Stimulated activated CD8-positive, alpha-beta memory T cell treated with anti-CD3 and anti-CD28 coated beads, Interleukin-12 subunit alpha, Interleukin-12 subunit beta, amount 100 ng/mL, for 4 hours (primary cell): ENCODE measurements around the gene TSR3.

Source experiments
- DNase-seq: peaks from one replicate; pipeline ENCODE4 v3.0.0-alpha.2; 2020; ENCODE audit warnings: low read depth

Gene TSR3

GRCh38 chr16:1323296-1324239 is 28.1 kb downstream of the TSR3 start:
- no peak for DNase-seq

GRCh38 chr16:1322407-1322806 is 29.3 kb downstream of the TSR3 start:
- no peak for DNase-seq

- DNase-seq = no peak
Observed at GRCh38 chr16:1320658-1321240, 30.9 kb downstream of the TSR3 start.

DNA sequence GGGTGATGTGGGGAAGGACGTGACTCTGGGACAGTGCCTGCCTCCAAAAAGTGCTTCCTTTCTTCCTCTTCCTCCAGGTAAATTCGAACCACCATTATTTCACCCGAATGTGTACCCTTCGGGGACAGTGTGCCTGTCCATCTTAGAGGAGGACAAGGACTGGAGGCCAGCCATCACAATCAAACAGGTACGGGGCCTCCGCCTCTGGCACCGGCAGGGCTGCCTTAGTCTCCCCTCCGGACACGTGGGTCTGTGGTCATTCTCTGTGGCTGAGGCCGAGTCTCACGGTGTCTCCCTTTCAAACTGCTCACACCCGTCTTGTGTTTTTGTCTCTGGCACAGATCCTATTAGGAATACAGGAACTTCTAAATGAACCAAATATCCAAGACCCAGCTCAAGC is 31.6 kb downstream of the TSR3 start:
- no peak for DNase-seq

DNA sequence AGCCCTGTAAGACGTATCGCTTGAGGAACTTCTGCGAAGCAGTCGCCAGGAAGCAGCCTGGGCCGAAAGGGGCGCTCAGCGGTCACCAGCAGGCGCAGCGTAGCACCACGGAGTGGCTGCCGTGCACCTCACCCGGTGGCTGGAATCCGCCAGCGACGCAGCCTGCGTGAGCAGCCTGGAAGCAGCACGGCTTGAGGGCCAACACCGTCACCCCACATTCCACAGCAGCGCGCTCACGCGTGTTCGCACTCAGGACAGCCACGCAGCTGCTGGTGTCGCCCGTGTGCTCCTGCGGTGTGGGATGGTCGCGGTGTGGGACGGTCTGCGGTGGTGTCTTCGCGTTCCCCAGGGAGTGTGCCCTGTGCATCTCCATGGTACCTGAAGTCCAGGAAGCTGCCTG is 32.6 kb downstream of the TSR3 start:
- no peak for DNase-seq

DNA sequence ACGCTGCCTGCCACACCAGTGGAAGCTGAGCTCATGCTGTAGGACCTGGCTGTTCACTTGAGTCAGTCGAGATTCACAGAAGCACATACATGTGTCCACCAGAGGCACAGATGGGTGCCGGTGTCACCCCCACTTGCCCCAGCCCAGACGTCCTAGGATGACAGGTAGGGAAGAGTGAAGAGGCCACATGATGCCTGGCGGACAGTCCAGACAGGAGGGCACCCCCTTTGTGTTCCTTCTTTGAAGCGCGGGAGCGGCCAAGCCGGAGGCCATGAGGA is 33.5 kb downstream of the TSR3 start:
- no peak for DNase-seq

DNA sequence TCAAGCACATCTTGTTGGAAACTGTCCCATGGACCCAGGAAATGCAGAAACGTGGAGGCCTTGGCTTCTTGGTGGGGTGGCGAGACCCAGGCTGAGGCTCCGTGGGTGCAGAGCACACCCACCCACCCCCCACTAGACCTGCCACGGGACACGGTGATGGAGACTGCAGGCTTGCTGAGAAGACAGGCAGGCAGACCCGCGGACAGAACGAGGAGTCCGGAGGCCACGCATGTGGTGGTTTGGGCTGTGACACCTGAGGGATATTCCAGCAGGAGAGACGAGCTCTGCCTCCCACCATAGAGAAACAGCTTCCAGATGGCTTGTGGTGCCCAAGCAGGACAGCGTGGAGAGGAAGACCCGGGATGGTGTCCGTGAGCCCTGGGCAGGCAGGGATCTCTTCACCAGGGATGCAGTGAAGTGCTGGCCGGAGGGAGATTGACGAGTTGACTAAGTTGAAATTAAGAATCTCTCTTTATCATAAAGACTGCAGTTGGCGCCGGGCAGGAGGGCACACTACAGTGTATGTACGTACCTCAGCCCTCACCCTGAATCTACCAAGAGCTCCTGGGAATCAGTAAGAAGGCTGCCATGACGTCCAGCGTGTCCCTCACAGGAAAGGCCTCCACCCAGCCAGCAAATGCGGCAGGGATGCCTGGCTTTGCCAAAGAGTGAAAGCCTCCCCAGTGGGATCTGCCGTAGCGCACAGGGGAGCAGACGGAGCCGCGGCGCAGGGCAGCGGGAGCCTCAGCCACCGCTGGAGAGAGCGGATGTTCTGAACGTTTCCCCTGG is 34.0 kb downstream of the TSR3 start:
- no peak for DNase-seq

DNA sequence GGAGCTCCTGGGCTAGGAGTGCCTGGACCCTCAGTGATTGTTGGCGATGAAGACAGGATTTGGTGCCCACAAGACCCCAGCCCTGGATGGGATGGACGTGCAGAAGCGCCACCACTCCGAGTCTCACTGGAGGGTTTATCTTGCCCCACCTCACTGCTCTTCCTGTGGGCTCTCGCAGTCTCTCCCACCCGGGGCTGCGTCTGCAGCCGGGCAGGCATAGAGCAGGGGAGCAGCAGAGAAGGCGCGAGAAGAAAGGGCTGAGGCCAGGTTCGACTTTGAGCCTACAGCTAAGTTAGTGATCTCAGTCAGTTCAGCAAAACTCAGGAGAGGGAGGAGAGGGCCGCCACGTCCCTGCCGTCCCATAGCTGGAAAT is 35.7 kb downstream of the TSR3 start:
- no peak for DNase-seq

GRCh38 chr16:1315081-1316032 is 36.3 kb downstream of the TSR3 start:
- DNase-seq = no peak

- DNase-seq = no peak
Observed at GRCh38 chr16:1314399-1315068, 37.1 kb downstream of the TSR3 start.

GRCh38 chr16:1313721-1314369 is 37.8 kb downstream of the TSR3 start:
- DNase-seq = no peak

GRCh38 chr16:1312903-1313302 is 38.8 kb downstream of the TSR3 start:
- no peak for DNase-seq

- DNase-seq = no peak
Observed at GRCh38 chr16:1312467-1312816, 39.2 kb downstream of the TSR3 start.

GRCh38 chr16:1311738-1312466 is 39.8 kb downstream of the TSR3 start:
- no peak for DNase-seq

DNA sequence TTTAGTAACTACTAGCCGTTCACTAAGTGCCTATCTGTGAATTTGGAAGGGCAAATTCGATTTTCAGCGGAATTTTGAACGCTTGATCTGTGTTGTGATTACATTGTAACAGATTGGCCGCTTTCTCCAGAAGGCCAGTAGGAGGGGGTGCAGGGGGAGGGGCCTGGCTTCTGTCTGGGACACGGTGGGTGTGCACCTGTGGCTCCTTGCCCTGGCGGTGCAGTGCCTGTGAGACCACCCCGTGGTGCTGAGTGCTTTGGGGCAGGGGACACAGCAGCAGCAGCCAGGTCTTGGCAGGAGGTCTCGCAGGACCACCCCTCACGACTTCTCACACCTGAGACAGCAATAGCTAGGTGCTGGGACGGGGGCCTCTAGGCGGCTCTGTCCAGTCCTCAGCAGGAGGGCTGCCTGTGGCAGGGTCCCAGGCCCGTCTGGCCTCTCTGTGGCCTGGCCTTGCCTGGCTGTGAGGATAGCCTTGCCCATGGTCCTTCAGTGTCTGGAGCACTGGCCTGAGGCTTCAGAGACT is 40.4 kb downstream of the TSR3 start:
- DNase-seq = no peak

DNA sequence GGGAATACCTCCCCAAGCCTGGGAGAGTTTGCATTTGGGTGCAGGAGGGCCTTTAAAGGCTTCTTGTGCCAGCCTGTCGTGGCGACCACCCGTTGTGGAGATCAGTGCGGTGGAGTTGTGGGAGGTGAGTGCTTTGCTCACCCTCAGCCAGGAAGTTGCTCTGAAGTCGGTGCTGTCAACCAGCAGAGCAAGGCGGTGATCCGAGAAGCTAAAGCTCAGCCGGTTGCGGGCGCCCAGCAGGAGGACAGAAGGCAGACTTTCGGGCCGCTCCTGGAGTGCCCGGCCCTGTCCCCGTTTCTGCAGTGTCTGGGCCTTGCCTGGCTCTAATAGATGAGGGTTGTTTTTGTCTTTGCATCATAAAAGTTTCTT is 40.9 kb downstream of the TSR3 start:
- no peak for DNase-seq

- DNase-seq = peak; percentile 48
Observed at GRCh38 chr16:1309888-1310831, 41.5 kb downstream of the TSR3 start.

- DNase-seq = peak; percentile 93
Observed at GRCh38 chr16:1308977-1309885, 42.4 kb downstream of the TSR3 start, which contains the start of gene UBE2I. Gene UBE2I (plus strand): TSS chr16:1309636. CDS start chr16:1314031, 4,395 bp downstream.
